Trophoblast cell (in vitro differentiated cells and primary cell): ENCODE measurements around the gene ARV1.
A peak's percentile ranks its signal among the peaks of the same experiment; 100 is the strongest.
"Not testable (repeated sequence)": the region's sequence is repeated elsewhere in the genome, so short reads cannot be mapped to it uniquely, and the experiment has no call there.

Source experiments
- DNase-seq, 2 donors: peaks; one replicate each; pipeline ENCODE4 v3.0.0-alpha.2; 2016
- H2AFZ ChIP-seq: 2 replicates; pipeline ENCODE4 v1.6.1; 2013; ENCODE audit warnings: low read length, moderate library complexity, mild to moderate bottlenecking; ENCODE audit not compliant: insufficient read depth, poor library complexity
- H2AK5ac ChIP-seq: 2 replicates; pipeline ENCODE4 v1.6.1; 2013; ENCODE audit warnings: mild to moderate bottlenecking, low read length
- H2BK120ac ChIP-seq: 2 replicates; pipeline ENCODE4 v1.6.1; 2013; ENCODE audit warnings: low read length, mild to moderate bottlenecking, moderate library complexity; ENCODE audit not compliant: insufficient read depth, poor library complexity
- H2BK12ac ChIP-seq: 2 replicates; pipeline ENCODE4 v1.6.1; 2013; ENCODE audit warnings: mild to moderate bottlenecking, low read length, moderate library complexity
- H2BK5ac ChIP-seq: 2 replicates; pipeline ENCODE4 v1.6.1; 2013; ENCODE audit warnings: low read length, low read depth, moderate library complexity, mild to moderate bottlenecking; ENCODE audit not compliant: poor library complexity
- H3K14ac ChIP-seq: 2 replicates; pipeline ENCODE4 v1.6.1; 2013; ENCODE audit warnings: mild to moderate bottlenecking, low read length
- H3K18ac ChIP-seq: 2 replicates; pipeline ENCODE4 v1.6.1; 2013; ENCODE audit warnings: mild to moderate bottlenecking, low read length
- H3K23ac ChIP-seq: 2 replicates; pipeline ENCODE4 v1.6.1; 2013; ENCODE audit warnings: low read length
- H3K27ac ChIP-seq: 2 replicates; pipeline ENCODE4 v1.5.1; 2013; ENCODE audit warnings: low read depth, mild to moderate bottlenecking, inconsistent platforms, low read length, moderate library complexity
- H3K27me3 ChIP-seq: 2 replicates; pipeline ENCODE4 v1.6.1; 2013; ENCODE audit warnings: inconsistent platforms, mild to moderate bottlenecking, low read length, moderate library complexity; ENCODE audit not compliant: insufficient read depth
- H3K36me3 ChIP-seq, 2 experiments: 1 replicate in 1 of 2; 2 replicates in 1 of 2; pipeline ENCODE4 v1.6.1; 2013; ENCODE audit warnings: low read length in 2 of 2, mild to moderate bottlenecking in 2 of 2, moderate library complexity in 1 of 2; ENCODE audit not compliant: insufficient read depth in 2 of 2, control insufficient read depth in 1 of 2
- H3K4ac ChIP-seq: 2 replicates; pipeline ENCODE4 v1.6.1; 2013; ENCODE audit warnings: low read depth, mild to moderate bottlenecking, low read length, moderate library complexity
- H3K4me1 ChIP-seq, 2 experiments: 1 replicate in 1 of 2; 2 replicates in 1 of 2; pipeline ENCODE4 v1.6.1; 2013; ENCODE audit warnings: low read length in 2 of 2, mild to moderate bottlenecking in 2 of 2, moderate library complexity in 1 of 2; ENCODE audit not compliant: insufficient read depth in 2 of 2, control insufficient read depth in 1 of 2
- H3K4me2 ChIP-seq: 2 replicates; pipeline ENCODE4 v1.6.1; 2013; ENCODE audit warnings: inconsistent platforms, mild to moderate bottlenecking, low read length, moderate library complexity
- H3K4me3 ChIP-seq: 2 replicates; pipeline ENCODE4 v1.5.1; 2013; ENCODE audit warnings: mild to moderate bottlenecking, low read depth, low read length, inconsistent platforms
- H3K79me1 ChIP-seq: one replicate; pipeline ENCODE4 v1.6.1; 2013; ENCODE audit warnings: low read length
- H3K79me2 ChIP-seq: 2 replicates; pipeline ENCODE4 v1.6.1; 2013; ENCODE audit warnings: low read length, mild to moderate bottlenecking; ENCODE audit not compliant: control insufficient read depth, insufficient read depth, poor library complexity
- H3K9ac ChIP-seq: 2 replicates; pipeline ENCODE4 v1.6.1; 2013; ENCODE audit warnings: mild to moderate bottlenecking, low read length
- H3K9me3 ChIP-seq: 2 replicates; pipeline ENCODE4 v1.6.1; 2013; ENCODE audit warnings: low read depth, mild to moderate bottlenecking, control low read depth, inconsistent platforms, low read length; ENCODE audit not compliant: insufficient read depth
- H4K12ac ChIP-seq: 2 replicates; pipeline ENCODE4 v1.6.1; 2013; ENCODE audit warnings: low read depth, mild to moderate bottlenecking, low read length, moderate library complexity
- H4K8ac ChIP-seq: 2 replicates; pipeline ENCODE4 v1.6.1; 2013; ENCODE audit warnings: low read depth, mild to moderate bottlenecking, low read length, moderate library complexity
- H4K91ac ChIP-seq: one replicate; pipeline ENCODE4 v1.6.1; 2013; ENCODE audit warnings: low read depth, mild to moderate bottlenecking, low read length, moderate library complexity
- WGBS: extraction: QIAGEN DNeasy Blood & Tissue Kit; methylation state at CpG from one replicate; pipeline ENCODE4 v1.1.7; 2013; ENCODE audit warnings: missing lambda C conversion rate; ENCODE audit not compliant: insufficient read length, insufficient coverage; ENCODE audit errors: extremely low coverage; 5-methylcytosine and 5-hydroxymethylcytosine counted together

The ARV1 gene

GRCh38 chr1:231020139-231020601 lies 41.3 kb downstream of the ARV1 start:
- peaks cover 3 to 4% of the 10 kb centered on the region in 2 experiments for H3K4me1 ChIP-seq
- H4K91ac ChIP-seq = no peak overlapping the region
- no CpG with 5 or more reads among the region's 14 CpGs for WGBS

GRCh38 chr1:231020816-231021215 lies 41.9 kb downstream of the ARV1 start:
- Histone ChIP-seq H3K36me3 (peaks cover 13 to 33% of the 10 kb centered on the region in 2 experiments), H3K27ac (no peak overlapping the region), H2AK5ac (no peak overlapping the region), H3K79me1 (no peaks in the 10 kb centered on the region), H3K4ac (no peak overlapping the region), H3K4me2 (no peak overlapping the region), H3K9ac (no peak overlapping the region), H4K91ac (no peak overlapping the region), H3K4me3 (no peak overlapping the region), H3K23ac (no peak overlapping the region), H3K9me3 (no peaks in the 10 kb centered on the region), H3K14ac (no peak overlapping the region), H2AFZ (no peak overlapping the region), H3K4me1 (peaks cover 3 to 4% of the 10 kb centered on the region in 2 experiments), H2BK5ac (no peak overlapping the region), H4K12ac (no peak overlapping the region), H3K27me3 (no peaks in the 10 kb centered on the region), H2BK120ac (no peak overlapping the region), H4K8ac (no peak overlapping the region), H2BK12ac (no peak overlapping the region), H3K18ac (no peak overlapping the region), H3K79me2 (peaks cover 1% of the 10 kb centered on the region)
- no CpG with 5 or more reads among the region's 7 CpGs for WGBS
- peak; percentile 34 to 37 for DNase-seq

More at GRCh38 chr1:231020139-231020601, 41.3 kb downstream of the ARV1 start:
- Histone ChIP-seq H2BK5ac (no peak overlapping the region), H3K36me3 (peaks cover 14 to 32% of the 10 kb centered on the region in 2 experiments), H3K79me2 (peaks cover 1% of the 10 kb centered on the region), H3K23ac (no peak overlapping the region), H3K4me3 (no peak overlapping the region), H2AK5ac (no peak overlapping the region), H2AFZ (no peak overlapping the region), H3K14ac (no peak overlapping the region), H3K9ac (no peak overlapping the region), H3K9me3 (no peaks in the 10 kb centered on the region), H4K8ac (no peak overlapping the region), H3K79me1 (no peaks in the 10 kb centered on the region), H3K18ac (no peak overlapping the region), H2BK120ac (no peak overlapping the region), H3K4me2 (no peak overlapping the region), H4K12ac (no peak overlapping the region), H3K4ac (no peak overlapping the region), H2BK12ac (no peak overlapping the region), H3K27ac (no peak overlapping the region), H3K27me3 (no peaks in the 10 kb centered on the region)
- DNase-seq = peak; percentile 99

- no peak overlapping the region for H4K91ac ChIP-seq
- H3K27ac ChIP-seq = no peak overlapping the region
- no peak overlapping the region for H3K4me2 ChIP-seq
- WGBS = no CpG with 5 or more reads among the region's 12 CpGs
- no peak overlapping the region for H2BK5ac ChIP-seq
- H3K36me3 ChIP-seq = peaks cover 13 to 33% of the 10 kb centered on the region in 2 experiments
- H2BK120ac ChIP-seq = no peak overlapping the region
- peaks cover 1% of the 10 kb centered on the region for H3K79me2 ChIP-seq
- H3K23ac ChIP-seq = no peak overlapping the region
- no peaks in the 10 kb centered on the region for H3K9me3 ChIP-seq
- no peak overlapping the region for H3K9ac ChIP-seq
- peak; percentile 58 to 66 for DNase-seq
- no peak overlapping the region for H2AK5ac ChIP-seq
- H3K4me3 ChIP-seq = no peak overlapping the region
- no peak overlapping the region for H2BK12ac ChIP-seq
- H2AFZ ChIP-seq = no peak overlapping the region
- peaks cover 5 to 10% of the 10 kb centered on the region in 2 experiments for H3K4me1 ChIP-seq
- no peaks in the 10 kb centered on the region for H3K79me1 ChIP-seq
- H3K27me3 ChIP-seq = no peaks in the 10 kb centered on the region
- no peak overlapping the region for H3K4ac ChIP-seq
- H4K12ac ChIP-seq = no peak overlapping the region
- no peak overlapping the region for H3K14ac ChIP-seq
- H4K8ac ChIP-seq = no peak overlapping the region
- no peak overlapping the region for H3K18ac ChIP-seq
Observed at GRCh38 chr1:231021540-231022031, 42.7 kb downstream of the ARV1 start.

- not testable (repeated sequence) for H3K79me1 ChIP-seq, DNase-seq
- peaks cover 14 to 20% of the 10 kb centered on the region in 2 experiments for H3K4me1 ChIP-seq
Observed at GRCh38 chr1:231022543-231022942, 43.6 kb downstream of the ARV1 start.

More at GRCh38 chr1:231022543-231022942, 43.6 kb downstream of the ARV1 start:
- not testable (repeated sequence) for H3K18ac ChIP-seq, H3K27ac ChIP-seq, H3K79me2 ChIP-seq, H3K9me3 ChIP-seq, H3K9ac ChIP-seq, H3K4me3 ChIP-seq, H3K14ac ChIP-seq, H2BK5ac ChIP-seq, H2AK5ac ChIP-seq, H3K4ac ChIP-seq, H3K27me3 ChIP-seq, H2BK120ac ChIP-seq, H3K23ac ChIP-seq, H4K91ac ChIP-seq, H2AFZ ChIP-seq, H2BK12ac ChIP-seq, H4K12ac ChIP-seq, H4K8ac ChIP-seq, H3K4me2 ChIP-seq
- no CpG with 5 or more reads among the region's 7 CpGs for WGBS
- peaks cover 13 to 30% of the 10 kb centered on the region in 2 experiments for H3K36me3 ChIP-seq
